NCI-H82 (cell line): ENCODE measurements around the gene NOL6.

Experiments
- DNase-seq: peaks from one replicate; lab custom pipeline; 2025; lab: John Stamatoyannopoulos, UW

Gene NOL6

DNA sequence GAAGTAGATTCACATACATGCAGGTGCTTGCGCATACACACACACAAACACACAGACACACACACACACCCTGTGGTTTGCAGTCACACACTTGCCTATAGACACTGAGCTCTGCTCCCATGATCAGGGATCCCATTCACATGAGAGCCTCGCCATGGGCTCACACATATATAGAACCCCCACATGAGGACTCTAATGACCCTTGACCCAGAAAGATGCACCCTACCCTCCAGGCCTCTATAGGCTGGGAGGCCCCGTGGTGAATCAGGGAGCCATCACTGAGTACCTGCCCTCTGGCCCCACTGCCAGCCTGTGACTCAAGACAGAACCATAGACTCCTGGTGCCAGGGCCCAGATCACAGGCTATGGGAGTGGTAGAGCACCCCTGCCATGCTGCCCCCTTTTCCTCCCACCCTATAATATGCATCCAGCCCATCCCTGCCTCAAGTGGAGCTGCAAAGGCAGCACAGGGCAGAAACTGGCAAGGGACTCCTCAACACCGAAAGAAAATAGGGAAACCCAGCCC, 23.0 kb downstream of the NOL6 start:
- DNase-seq: no peak

- no peak for DNase-seq
Measured at GRCh38 chr9:33449715-33450114, 24.0 kb downstream of the NOL6 start.

DNA sequence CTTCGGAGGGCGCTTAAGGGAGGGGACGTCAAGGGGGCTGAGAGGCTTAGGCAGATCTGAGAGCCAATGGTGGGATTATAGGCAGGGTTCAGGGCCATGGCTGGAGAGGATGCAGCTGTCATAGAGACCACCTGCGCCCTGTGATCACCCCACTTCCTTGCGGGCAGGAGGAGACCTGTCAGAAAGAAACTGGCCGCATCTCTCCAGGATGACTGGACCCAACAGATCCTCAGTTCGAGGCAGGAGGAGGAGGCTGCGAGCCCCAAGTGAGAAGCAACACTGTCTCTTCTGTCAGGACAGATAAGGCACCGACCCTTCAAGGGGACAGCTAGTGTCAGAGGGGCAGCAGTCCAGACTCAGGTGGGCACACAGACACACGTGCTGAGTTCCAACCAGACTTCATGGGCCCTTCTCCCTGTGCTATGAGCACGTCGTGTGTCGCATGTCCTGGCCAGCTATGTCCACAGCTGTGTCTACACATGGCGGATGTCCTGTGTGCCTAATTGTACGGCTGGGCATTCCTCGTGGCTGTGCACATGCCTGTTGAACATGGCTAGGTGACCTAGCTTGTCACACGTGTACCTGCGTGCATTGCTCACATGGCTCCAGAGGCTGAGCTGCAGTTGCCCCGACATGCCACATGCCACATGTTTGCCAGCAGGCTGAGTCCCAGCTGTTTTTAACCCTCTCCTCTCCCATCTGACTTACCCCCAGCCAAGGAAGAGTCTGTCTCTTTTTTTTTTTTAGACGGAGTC, 25.7 kb downstream of the NOL6 start:
- DNase-seq: no peak

- DNase-seq: peak; percentile 84
Measured at GRCh38 chr9:33446946-33447798, 26.6 kb downstream of the NOL6 start, which contains the start of gene AQP3. TSS of gene AQP3 (minus strand) at chr9:33447593. CDS start at chr9:33447530, 63 bp downstream.

GRCh38 chr9:33446240-33446945, 27.3 kb downstream of the NOL6 start:
- peak; percentile 41 for DNase-seq

- no peak for DNase-seq
Measured at GRCh38 chr9:33445389-33446239, 28.1 kb downstream of the NOL6 start.

GRCh38 chr9:33443464-33444154, 30.1 kb downstream of the NOL6 start:
- DNase-seq: no peak

GRCh38 chr9:33443047-33443446, 30.7 kb downstream of the NOL6 start:
- DNase-seq: no peak

GRCh38 chr9:33442125-33442524, 31.6 kb downstream of the NOL6 start:
- no peak for DNase-seq

GRCh38 chr9:33440609-33441008, 33.1 kb downstream of the NOL6 start:
- DNase-seq: no peak

DNA sequence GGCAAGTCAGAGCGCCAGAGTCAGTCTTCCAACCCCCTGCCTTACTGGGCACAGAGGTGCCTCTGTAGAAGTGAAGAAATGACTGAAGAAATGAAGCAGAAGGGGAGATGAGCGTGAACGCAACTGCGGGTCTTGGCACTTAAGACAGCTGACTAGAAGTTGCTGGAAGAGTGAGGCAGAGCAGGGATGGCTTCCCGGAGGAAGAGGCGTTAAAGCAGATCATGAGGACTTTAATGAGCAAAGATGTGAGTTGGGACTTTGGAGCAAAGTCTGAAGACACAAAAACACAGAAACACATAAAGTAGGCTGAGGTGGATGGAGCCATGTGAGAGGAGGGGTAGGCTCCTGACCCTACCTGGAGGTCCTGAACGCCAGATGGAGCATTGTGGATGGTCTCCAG, 33.5 kb downstream of the NOL6 start:
- DNase-seq: no peak

DNA sequence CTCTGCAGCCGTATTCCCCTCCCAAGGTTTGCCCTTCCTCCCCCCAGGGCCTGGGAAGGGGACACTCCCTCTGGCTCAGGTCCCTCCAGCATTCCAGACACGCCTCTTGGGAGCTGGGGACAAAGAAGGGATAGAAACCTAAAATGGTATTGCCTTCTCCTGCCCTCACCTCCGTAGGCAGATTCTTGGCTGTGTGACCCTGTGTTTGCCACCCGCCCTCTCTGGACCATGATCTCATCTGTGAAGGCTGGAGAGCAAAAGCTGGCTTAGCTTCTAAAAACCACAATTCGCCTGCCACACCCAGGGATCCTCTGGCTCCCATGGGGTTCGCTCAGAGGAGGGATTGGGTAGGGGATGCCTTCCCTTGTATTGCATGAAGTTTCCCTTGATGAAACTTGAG, 34.0 kb downstream of the NOL6 start:
- no peak for DNase-seq

GRCh38 chr9:33438926-33439680, 34.6 kb downstream of the NOL6 start:
- peak; percentile 35 for DNase-seq

DNA sequence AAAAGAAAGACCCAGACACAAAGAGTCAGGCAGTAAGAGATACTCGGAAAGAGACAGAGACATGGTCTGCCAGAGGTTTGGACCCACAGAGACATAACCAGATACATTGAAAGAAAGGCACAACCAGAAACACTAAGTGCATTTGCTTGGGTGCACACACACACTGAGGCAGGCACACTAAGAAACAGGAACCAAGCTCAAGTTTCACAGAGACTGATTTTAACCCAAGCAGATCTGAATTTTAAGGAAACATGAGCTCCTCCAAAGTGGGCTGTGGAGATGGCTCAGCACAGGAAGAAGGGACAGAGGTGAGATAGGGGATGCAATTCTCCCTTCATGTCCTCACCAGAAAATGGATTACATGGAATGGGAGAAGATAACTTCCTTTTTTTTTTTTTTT, 35.8 kb downstream of the NOL6 start:
- no peak for DNase-seq

GRCh38 chr9:33437205-33437604, 36.5 kb downstream of the NOL6 start:
- no peak for DNase-seq

GRCh38 chr9:33436445-33436844, 37.3 kb downstream of the NOL6 start:
- DNase-seq: peak; percentile 97

DNA sequence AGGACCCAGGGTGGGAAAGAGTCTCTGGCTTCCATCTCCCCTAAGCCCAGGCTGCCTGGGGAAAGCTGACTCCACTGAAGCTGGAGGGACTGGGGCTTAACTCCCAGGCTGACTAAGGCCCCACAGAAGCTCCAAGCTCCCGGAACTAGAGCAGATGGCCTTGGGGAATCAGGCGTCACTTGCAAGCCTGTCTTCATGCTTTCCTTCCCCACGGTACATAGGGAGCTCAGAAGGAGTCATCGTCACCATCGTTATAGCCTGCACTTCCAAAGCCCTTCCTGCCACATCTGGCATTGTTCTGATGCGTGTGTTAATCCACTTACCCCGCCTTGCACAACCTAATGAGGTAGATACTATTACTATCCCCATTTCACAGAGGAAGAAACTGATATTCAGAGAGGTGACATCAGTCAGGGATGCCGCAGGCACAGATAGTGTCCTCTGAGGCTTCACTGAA, 37.9 kb downstream of the NOL6 start:
- DNase-seq: peak; percentile 96

DNA sequence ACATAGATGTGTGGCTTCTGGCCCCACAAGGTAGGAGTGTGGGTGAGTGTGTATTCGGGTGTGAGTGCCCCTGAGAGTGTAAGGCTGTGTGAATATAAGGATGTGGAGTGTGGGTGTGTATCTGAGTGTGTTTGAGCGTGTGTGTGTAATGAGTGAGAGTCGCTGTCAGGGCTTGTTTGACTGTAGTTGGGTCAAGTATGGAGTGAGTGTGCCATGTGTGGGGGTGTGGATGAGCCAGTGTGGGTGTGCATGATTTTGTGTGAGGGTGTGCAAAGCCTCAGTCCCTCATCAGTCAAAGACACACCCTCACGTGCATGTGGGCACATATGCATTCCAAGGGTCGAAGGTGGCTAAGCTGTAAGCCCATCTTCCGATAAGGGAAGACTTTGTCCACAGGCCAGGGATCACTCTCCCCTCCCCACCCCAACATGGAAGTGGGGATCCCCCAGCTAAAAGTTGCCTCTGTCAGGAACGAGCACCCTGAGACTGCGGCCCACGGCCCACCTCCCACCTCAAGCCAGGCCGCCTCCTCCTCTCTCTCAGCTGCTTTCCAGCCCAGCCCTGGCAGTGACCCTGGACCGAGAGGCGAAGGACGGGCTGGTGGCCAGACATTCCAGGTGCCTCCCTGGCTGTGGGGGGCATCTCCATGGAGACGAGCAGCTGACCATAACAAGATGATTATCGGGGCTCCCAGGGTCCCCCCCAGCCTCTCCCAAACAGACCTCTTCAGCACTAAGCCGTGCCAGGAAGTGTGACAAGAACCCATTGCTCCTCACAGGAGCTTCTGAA, 39.2 kb downstream of the NOL6 start:
- no peak for DNase-seq

- no peak for DNase-seq
Measured at GRCh38 chr9:33433871-33434270, 39.9 kb downstream of the NOL6 start.
